ENCODE results near the gene FRMPD1. TPM values are rescaled to one million over a fixed set of nuclear protein-coding genes. Genes with fewer than 3 reads are reported as not detected.

FRMPD1 gene
- total RNA-seq, 1 experiment from 2014 or later: 0.26 TPM

- no peaks in the 10 kb centered on the region for H3K9me3 Mint-ChIP-seq
- H3K36me3 Mint-ChIP-seq: peaks cover 16% of the 10 kb centered on the region
- peaks cover 15% of the 10 kb centered on the region for H3K4me1 Mint-ChIP-seq
- DNase-seq (ENCODE audit: low spot score) (peak; percentile 49), ATAC-seq (peak; percentile 51)
- peaks cover 20% of the 10 kb centered on the region for H3K27me3 Mint-ChIP-seq (ENCODE audit: low read depth)
- no peak overlapping the region for H3K27ac Mint-ChIP-seq
- no peak for TF ChIP-seq ZNF416 (CRISPR knock-in tag; IDR thresholded peaks at IDR 0.05)
- no peak for TF ChIP-seq ZNF425 (CRISPR knock-in tag; conservative IDR thresholded peaks at IDR 0.05)
- H3K4me3 Mint-ChIP-seq: no peak overlapping the region
- ChIA-PET POLR2A (interaction anchor here (0.6 kb wide), 1 partner anchor 14 kb away, joined by 4 read pairs; no protein-coding TSS in a partner anchor), CTCF (no interaction called here)
Measured at GRCh38 chr9:37787059-37787458, 136.3 kb downstream of the FRMPD1 start.

GRCh38 chr9:37788332-37788731 lies 137.6 kb downstream of the FRMPD1 start:
- peaks cover 5% of the 10 kb centered on the region; the same call in 1 of the 2 replicates for H3K36me3 Mint-ChIP-seq
- DNase-seq (ENCODE audit: low spot score): no peak
- 0 out of 2 replicates have a peak, but pooled peaks cover 8% of the 10 kb centered on the region for H3K4me1 Mint-ChIP-seq
- no peak for TF ChIP-seq SMAD3 (CRISPR knock-in tag; IDR thresholded peaks at IDR 0.05; ENCODE audit: borderline replicate concordance)
- TF ChIP-seq MYBL2 (CRISPR knock-in tag; IDR thresholded peaks at IDR 0.05): no peak
- TF ChIP-seq ZNF121 (CRISPR knock-in tag; IDR thresholded peaks at IDR 0.05): no peak
- no peak for TF ChIP-seq ZBTB21 (CRISPR knock-in tag; IDR thresholded peaks at IDR 0.05; ENCODE audit: borderline replicate concordance)
- no peak for TF ChIP-seq HMGXB4 (CRISPR knock-in tag; IDR thresholded peaks at IDR 0.05)
- no peak for TF ChIP-seq FOXK1 (CRISPR knock-in tag; IDR thresholded peaks at IDR 0.05)
- TF ChIP-seq CBFB (CRISPR knock-in tag; IDR thresholded peaks at IDR 0.05; ENCODE audit: low read depth): no peak
- TF ChIP-seq ZNF671 (CRISPR knock-in tag; IDR thresholded peaks at IDR 0.05): no peak
- no peak for TF ChIP-seq ARID4B (CRISPR knock-in tag; IDR thresholded peaks at IDR 0.05; ENCODE audit: borderline replicate concordance)
- no peak for TF ChIP-seq E2F1 (CRISPR knock-in tag; IDR thresholded peaks at IDR 0.05)
- ATAC-seq: no peak
- H3K9me3 Mint-ChIP-seq: no peaks in the 10 kb centered on the region
- ChIA-PET CTCF (no interaction called here), POLR2A (no interaction called here)
- peaks cover 20% of the 10 kb centered on the region for H3K27me3 Mint-ChIP-seq (ENCODE audit: low read depth)
- H3K4me3 Mint-ChIP-seq: no peak overlapping the region
- no peak overlapping the region for H3K27ac Mint-ChIP-seq

GRCh38 chr9:37790096-37790495 lies 139.3 kb downstream of the FRMPD1 start:
- no peak for ATAC-seq
- H3K9me3 Mint-ChIP-seq: no peaks in the 10 kb centered on the region
- no peak overlapping the region for H3K27ac Mint-ChIP-seq
- H3K4me3 Mint-ChIP-seq: no peak overlapping the region
- CTCF ChIA-PET: no interaction called here
- no peaks in the 10 kb centered on the region for H3K36me3 Mint-ChIP-seq
- H3K4me1 Mint-ChIP-seq: 0 out of 2 replicates have a peak, but pooled peaks cover 4% of the 10 kb centered on the region
- no peak for DNase-seq (ENCODE audit: low spot score)
- H3K27me3 Mint-ChIP-seq (ENCODE audit: low read depth): peaks cover 20% of the 10 kb centered on the region
- POLR2A ChIA-PET: no interaction called here
- TF ChIP-seq AFF4 (CRISPR knock-in tag; IDR thresholded peaks at IDR 0.05; ENCODE audit: borderline replicate concordance) (no peak), ZNF396 (CRISPR knock-in tag; IDR thresholded peaks at IDR 0.05; ENCODE audit: borderline replicate concordance) (no peak), PRDM15 (CRISPR knock-in tag; IDR thresholded peaks at IDR 0.05) (no peak)
